Fibroblast of skin of right biceps (primary cell): ENCODE results near the gene KIF14.
"Not testable (repeated sequence)": the region's sequence is repeated elsewhere in the genome, so short reads cannot be mapped to it uniquely, and the experiment has no call there.

Experiments
- DNase-seq: peaks from one replicate; pipeline ENCODE4 v3.0.0-alpha.2; 2013

The KIF14 gene

GRCh38 chr1:200634261-200635122, 13.9 kb upstream of the KIF14 start:
- DNase-seq = no peak

- no peak for DNase-seq
Measured at GRCh38 chr1:200631375-200631774, 10.8 kb upstream of the KIF14 start.

DNA sequence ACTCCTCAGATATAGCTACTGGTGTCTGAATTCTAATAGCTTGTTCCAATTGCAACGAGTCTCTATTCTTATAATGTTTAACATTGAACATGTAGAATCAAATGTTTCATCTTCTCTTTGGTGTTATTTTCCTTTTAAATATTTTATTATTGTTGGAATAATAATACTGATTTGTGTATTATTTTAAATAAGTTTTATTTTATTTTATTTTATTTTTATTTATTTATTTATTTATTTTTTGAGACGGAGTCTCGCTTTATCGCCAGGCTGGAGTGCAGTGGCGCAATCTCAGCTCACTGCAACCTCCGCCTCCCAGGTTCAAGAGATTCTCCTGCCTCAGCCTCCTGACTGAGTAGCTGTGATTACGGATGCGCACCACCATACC, 10.0 kb upstream of the KIF14 start:
- DNase-seq = not testable (repeated sequence)

DNA sequence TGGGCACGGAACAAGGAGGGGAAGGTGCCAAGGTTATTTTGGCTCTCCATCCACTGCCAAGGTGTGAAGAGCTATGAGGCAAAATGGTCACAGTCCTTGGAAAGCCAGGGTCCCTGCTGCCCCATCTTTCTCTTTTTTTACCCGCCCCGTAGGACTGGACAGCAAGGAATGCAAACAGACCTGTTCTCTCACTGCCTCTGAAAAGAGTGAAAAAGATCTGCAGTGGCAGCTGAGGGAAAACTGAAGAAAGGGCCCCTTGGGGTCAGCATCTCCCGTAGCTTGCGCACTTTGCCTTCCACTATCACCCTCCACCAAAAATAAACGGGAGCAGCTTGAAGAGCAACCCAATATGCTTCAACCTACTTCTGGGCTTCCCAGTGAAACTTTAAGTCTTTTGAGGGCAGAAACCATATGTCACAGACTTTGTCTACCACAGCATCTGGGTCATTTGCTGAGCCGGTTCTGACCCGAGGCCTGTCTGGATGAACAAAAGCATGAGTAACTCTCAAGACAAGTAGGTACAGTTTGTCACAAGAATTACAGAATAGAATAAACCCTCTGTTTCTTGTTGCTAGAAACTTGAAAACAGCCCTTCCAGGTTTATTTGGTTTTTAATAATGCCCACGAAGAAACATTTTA, 9.4 kb upstream of the KIF14 start:
- DNase-seq = no peak

- DNase-seq = no peak
Measured at GRCh38 chr1:200628223-200628881, 7.8 kb upstream of the KIF14 start.

DNA sequence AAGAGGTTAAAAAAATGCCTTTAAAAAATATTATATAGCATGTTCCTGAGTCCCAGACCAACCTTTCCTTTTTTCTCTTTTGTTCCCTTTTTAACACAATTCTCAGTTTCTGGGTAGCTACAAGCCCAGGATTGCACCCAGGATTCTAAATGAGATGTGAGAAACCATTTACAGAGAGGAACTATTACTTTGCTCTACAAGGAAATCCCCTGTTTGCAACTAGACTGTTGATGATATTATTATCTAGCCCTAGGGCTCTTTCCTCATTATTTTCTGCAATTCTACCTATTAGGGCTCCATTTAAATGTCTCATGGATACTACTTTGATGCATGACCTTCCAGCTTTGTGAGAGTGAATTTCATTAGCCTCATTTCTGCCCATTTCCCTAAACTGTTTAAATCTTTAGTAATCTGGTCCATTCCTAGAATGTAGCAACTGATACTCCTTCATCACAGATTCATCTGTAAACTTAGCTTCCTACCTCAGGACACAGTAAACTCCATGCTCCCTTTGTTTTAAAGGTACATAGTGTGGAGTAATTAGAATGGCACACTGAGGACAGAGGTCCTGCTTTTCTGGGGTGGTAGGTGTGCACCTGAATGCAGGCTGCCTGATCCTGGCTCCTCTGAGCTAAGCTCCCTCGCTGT, 7.1 kb upstream of the KIF14 start:
- DNase-seq = no peak

DNA sequence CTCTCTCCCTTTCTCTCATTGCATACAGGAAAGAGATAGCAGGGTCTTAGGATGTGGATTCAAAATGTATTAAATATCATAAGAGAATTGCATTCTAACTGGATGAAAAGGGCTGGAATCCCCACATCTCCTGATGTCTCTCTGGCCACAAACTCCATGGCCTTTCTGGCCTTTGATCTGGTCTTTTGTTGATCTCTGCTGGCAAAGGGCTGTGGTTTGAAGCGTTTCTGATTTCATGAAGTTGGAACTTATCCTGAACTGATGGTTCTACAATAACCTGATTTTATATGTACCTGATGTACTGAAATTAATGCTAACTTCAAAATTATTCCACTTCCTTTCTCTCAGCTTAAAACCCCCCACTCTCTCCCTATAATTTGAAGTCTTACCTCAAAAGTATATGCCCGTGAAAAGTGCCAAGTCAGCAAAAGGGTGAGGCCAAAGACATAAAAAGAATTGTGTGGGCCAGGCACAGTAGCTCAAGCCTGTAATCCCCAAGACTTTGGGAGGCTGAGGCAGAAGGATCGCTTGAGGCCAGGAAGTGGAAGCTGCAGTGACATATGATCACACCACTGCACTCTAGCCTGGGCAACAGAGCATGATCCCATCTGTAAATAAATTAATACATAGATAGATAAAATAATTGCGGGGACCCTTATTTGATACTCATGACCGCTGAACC, 6.4 kb upstream of the KIF14 start:
- no peak for DNase-seq

- DNase-seq = peak; percentile 33
Measured at GRCh38 chr1:200625381-200625824, 4.9 kb upstream of the KIF14 start.

DNA sequence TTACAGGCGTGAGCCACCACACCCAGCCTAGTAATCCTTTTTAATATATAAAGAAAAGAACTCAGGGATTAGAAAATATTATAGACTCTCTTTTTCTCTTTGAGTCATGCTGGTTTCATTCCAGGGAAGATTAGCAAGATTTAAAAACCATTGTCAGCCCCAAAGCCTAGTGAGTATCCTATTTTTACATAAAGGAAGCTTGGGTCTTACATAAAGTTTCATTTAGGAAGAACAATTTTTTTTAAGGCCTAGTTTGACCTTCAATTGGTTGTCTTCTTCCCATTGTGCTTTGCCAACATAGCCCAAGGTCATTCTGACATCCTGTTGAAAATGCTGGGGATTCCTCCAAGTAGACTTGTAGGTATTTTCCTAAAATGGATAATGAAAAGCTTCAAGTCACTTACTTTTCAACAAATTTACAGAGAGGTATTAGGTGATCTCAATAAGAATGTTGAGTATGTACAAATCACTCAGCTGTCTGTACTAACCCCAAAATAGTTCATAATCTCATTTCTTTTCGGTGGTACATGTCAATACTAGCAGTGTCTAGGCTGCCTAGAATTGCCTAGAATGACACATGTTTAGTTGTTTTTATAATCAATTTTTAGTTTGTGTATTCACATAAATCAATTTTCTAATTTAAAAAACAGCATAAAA, 4.3 kb upstream of the KIF14 start:
- DNase-seq = no peak

DNA sequence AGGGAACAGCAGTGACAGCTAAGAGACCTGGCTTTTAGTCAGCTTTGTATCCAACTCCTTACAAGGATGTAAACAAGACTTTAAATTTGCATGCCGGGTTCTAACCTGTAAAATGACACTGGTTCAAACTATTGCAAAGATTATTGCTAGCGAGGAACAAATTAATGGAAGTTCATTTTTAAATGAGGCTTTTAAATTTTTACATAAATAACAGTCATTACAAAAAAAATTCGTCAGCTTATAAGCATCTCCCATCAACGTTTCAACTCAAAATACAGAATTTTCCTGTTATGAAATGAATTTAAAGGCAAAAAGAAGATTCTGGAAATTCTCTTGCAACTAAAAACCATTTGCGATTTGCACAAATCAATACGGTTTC, 668 bp downstream of the KIF14 start:
- DNase-seq = no peak

GRCh38 chr1:200610846-200611245, 9.7 kb downstream of the KIF14 start:
- peak; percentile 49 for DNase-seq

DNA sequence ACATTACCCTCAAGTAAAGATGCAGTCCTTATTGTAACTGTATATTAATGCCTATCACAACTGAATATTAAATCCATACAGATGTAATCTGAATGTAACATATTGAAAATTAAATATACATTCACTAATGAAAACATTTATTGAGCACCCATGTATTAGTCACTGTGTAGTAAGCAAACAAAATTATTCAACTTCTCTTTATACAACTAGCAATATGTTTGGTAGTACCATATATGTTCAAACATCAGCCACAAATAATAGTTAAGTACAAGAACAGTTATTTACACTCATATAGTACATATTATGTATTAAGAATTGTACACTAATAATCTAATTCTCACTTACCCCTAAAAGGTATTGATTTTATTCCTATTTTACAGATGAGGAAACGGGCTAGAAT, 17.9 kb downstream of the KIF14 start:
- DNase-seq = no peak

GRCh38 chr1:200590001-200590400, 30.6 kb downstream of the KIF14 start:
- no peak for DNase-seq

DNA sequence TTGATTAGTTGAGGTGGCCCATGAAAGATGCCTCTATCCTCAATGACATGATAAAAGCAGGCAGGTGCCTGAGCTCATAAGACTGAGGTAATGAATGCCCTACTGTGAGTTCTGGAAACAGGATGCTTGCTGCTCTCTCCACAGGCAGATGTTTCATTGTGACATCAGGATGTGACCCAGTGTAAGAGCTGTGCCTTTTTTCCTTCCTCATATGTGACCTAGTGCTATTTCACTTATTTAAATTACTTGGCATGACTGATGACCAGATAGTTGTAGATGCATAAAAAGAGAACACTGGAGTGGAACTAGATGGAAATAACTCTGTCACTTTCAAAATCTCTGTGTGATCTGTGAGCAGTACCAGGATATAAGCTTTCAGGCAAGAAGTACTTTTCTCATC, 31.9 kb downstream of the KIF14 start:
- DNase-seq = no peak

DNA sequence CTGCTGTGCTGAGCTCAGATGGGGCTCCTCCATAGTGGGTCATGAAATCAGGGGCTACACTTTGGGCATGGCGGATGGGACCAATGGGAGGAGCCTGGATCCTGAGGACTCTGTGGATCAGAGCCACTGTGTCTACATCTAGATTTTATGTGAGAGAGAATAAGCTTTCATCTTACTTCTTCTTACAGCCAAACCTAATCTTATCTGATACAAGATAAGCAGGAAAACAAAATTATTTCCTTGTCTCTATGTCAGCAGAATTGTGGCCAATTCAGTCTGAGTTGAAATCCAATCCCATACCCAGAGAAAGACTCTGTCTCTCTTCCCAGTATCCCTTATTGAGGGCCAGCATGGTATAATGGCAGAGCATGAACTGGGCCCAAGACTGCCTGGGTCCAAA, 56.2 kb downstream of the KIF14 start:
- DNase-seq = no peak

- no peak for DNase-seq
Measured at GRCh38 chr1:200561856-200562214, 58.7 kb downstream of the KIF14 start.

DNA sequence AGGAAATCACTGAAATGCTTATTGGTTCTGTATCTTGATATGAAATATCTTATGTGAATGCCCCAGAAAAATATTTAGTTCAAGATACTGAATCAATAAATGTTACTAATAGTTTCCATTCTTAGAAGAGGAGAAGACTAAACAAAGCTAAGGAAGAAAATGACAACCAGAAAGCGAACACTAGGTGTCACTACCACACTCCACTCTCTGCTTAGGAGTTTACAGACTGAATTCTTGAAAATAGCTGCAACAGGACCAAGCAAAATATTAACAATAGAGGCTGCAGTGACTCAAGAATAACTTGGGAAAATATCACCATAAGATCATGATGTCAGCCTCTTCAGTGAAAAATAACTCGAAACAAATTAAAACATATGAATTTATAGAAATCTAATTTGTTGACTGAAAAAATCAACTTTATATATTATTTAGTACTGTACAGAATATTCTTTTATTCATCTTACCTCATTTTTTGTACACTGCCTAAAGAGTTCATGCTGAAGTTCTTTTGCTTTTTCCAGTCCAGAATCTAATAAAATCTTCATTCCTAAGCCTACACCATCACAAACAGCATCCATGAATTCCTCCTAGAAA, 61.6 kb downstream of the KIF14 start:
- DNase-seq = peak; percentile 41

- peak; percentile 6 for DNase-seq
Measured at GRCh38 chr1:200556002-200556401, 64.5 kb downstream of the KIF14 start.

GRCh38 chr1:200552737-200553136, 67.8 kb downstream of the KIF14 start:
- DNase-seq = not testable (repeated sequence)

DNA sequence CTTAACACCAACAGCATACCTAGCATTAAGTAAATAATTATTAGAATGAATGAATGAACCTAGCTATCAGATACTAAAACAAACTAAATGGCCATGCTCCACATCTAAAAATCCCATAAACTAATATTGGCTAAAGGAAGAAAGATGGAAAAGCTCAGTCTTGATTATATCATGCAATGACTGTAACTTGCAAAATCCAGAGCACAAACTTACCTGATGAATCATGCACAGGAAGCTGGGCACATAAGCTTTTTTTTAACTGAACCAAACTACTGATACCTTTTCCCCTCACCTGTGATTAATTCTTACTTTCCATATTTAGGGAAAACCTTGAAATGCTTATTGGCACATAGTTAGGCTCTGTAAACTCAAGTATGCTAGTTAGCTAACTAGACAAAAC, 70.2 kb downstream of the KIF14 start:
- DNase-seq = peak; percentile 15

- no peak for DNase-seq
Measured at GRCh38 chr1:200547386-200547785, 73.2 kb downstream of the KIF14 start.

GRCh38 chr1:200546577-200546976, 74.0 kb downstream of the KIF14 start:
- no peak for DNase-seq
